GM21786 (cell line): Measurements from ENCODE around the gene GOLGA3.

Source experiments
- ATAC-seq: cut with Tn5 transposase; IDR thresholded peaks from one replicate; pipeline ENCODE4 v1.9.1; 2021; ENCODE audit not compliant: unreplicated experiment

Gene GOLGA3

DNA sequence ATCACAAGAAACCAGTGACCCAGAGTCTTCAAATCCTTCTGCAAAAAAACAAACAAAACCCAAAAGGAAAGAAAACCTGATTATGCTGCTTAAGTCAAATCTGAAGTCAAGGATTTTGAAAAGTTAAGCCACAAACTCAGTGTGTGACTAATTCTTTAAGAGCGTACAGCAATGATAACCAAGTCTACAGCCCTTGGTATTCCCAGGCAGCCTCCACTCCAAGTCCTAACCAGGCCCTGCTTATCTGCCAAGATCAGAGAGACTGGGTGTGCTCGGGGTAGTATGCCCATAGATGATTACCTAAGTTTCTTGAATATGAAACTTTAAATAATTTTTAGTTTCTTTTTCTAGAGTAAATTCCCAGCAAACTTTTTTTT is 104.9 kb downstream of the GOLGA3 start:
- ATAC-seq: no peak

DNA sequence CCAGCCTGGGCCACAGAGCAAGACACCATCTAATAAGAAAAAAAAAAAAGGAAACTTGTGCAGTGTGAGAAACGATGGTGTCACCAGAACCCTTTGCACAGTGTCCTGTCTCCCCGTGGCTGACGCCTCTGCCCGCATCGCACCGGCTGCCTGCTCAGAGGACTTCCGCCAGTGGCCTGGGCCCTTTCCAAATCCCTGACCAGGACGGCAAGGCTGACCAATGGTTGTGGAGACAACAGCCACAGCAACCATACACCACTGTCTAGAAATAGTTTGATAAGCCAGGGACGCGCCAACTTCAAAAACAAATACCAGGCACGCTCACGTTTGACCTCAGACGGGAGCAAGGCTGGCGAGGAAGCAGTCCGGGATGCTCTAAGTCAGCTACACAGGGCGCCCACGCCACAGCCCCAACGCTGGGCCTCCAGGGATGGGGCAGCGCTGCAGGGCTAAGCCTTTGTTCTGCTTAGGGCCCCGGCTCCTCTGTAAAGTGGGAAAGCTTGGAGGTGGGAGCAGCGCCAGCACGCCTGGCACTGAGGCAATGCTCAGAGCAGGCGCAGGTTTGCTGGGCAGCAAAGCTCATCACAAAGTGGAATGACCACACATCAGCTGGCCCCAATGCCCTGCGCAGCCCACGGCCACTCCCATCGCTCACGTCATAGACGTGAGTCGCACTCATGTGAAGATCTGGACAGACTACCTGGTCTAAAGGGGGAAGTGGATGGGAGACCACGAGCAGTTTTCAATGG is 105.5 kb downstream of the GOLGA3 start:
- no peak for ATAC-seq

DNA sequence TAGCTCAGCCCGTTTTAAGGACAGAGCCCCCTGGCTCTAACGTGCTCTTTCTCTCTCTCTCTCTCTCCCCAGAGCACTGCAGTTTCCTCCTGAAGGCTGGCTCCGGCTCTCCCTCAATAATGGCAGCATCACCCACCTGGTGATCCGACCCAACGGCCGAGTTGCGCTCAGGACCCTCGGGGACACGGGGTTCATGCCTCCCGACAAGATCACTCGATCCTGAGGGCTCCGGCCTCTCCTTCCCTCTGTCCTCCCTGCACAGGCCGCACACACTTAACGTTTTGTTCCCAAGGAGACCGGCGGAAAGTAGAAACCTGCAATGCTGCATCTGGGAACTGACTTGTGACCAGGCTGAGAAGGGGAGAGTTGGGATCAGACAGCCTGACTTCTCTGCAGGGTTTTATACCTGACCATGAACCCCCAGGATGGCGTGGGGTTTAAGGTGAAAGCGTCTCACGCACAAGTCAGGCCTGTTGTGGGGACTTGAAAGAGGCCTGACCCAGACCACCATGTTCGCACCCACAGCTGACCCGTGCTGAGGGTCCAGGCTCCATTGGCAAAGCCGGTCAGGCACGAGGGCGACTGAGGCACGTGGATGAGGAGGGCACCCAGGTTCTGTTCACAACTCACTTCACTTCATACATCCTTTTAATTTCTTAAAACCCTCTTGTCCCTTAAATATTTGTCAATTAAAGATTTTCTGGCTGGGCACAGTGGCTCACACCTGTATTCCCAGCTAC is 107.9 kb downstream of the GOLGA3 start:
- ATAC-seq: no peak

DNA sequence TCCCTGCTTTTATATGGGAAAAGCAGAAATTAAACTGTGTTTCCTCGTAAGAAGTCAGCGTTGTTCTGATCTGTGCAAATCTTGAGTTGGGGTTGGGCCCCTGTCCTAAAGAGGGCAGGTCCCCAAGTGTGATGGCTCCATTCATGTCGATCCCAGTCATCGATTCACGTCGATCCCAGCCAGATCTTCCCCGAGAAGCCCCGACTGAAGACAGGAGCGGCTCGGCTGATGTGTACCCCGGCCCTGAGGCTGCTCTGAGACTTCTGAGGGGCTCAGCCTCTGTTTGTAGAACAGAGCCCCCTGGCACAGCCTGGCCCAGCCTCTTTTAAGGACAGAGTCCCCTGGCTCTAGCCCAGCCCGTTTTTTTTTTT is 108.7 kb downstream of the GOLGA3 start:
- no peak for ATAC-seq

DNA sequence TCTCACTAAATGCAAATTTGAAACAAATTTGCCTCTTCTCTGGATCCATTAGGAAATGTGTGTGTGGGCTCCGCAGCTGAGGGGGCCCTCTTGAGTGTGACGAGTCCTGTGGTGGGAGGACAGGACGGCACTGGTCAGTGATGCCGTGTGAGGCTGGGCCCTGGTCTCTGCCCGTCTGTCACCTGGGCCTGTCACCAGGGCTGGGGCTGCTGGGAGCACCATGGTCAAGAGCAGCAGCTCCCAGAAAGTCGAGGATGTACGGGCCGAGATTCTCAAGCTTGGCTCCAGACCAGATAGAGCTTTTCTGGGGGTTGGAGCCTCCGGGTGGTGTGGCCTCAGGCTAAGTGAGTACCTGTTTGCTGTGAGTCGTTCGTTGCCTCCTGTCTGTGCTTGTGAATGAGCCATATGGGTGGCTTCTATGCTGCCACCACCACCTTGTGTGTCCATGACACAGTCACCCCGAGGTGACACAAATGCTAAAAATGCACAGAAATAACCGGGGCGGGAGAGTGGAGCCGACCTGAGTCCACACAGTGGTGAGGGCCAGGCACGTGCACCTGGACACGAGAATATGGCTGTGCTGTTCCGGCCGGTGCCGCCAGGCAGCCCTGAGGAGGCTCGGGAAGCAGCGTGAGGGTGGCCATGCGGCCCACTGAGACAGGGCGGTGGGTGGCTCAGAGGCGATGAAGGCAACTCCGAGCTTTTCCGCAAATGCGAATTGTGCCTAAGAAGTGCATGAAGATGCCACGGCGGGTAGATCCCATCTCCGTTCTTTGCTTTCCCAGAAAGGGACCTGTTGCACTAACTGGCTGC is 109.3 kb downstream of the GOLGA3 start:
- ATAC-seq: no peak
